GM06990 (cell line): ENCODE results near the gene PTPN14.

Experiments
- DNase-seq: peaks from one replicate; pipeline ENCODE4 v3.0.0-alpha.2; 2011; ENCODE audit not compliant: insufficient read length; ENCODE audit errors: extremely low read depth
- H3K27me3 ChIP-seq: replicated peaks from 2 replicates; pipeline ENCODE4 v1.6.0; 2011; ENCODE audit warnings: low read length; ENCODE audit not compliant: control insufficient read depth, insufficient read depth
- H3K36me3 ChIP-seq: 2 replicates; pipeline ENCODE4 v1.5.1; 2011; ENCODE audit warnings: low read length; ENCODE audit not compliant: control insufficient read depth, insufficient read depth
- H3K4me3 ChIP-seq: replicated peaks from 2 replicates; pipeline ENCODE4 v1.5.1; 2011; ENCODE audit warnings: low read depth, mild to moderate bottlenecking, control low read depth, low read length
- CTCF ChIP-seq: IDR thresholded peaks from 2 replicates; pipeline ENCODE4 v1.5.1; 2011; ENCODE audit warnings: low read length, control low read depth, mild to moderate bottlenecking, inconsistent platforms; ENCODE audit not compliant: insufficient read depth, poor library complexity, severe bottlenecking

Gene PTPN14

GRCh38 chr1:214418391-214418790 lies 133.0 kb downstream of the PTPN14 start:
- no peaks in the 10 kb centered on the region for H3K36me3 ChIP-seq
- no peaks in the 10 kb centered on the region for H3K27me3 ChIP-seq
- H3K4me3 ChIP-seq, result no peak overlapping the region
- no peak for DNase-seq
- TF ChIP-seq CTCF, result no peak

- Histone ChIP-seq H3K36me3 (no peaks in the 10 kb centered on the region), H3K27me3 (no peaks in the 10 kb centered on the region), H3K4me3 (no peak overlapping the region)
- TF ChIP-seq CTCF, result no peak
- DNase-seq, result no peak
These were observed 133.7 kb downstream of the PTPN14 start for GRCh38 chr1:214417545-214418210.

- Histone ChIP-seq H3K27me3 (no peaks in the 10 kb centered on the region), H3K4me3 (no peak overlapping the region), H3K36me3 (no peaks in the 10 kb centered on the region)
- no peak for DNase-seq
- no peak for TF ChIP-seq CTCF
These were observed 134.5 kb downstream of the PTPN14 start for GRCh38 chr1:214416858-214417257.

GRCh38 chr1:214416417-214416816 lies 135.0 kb downstream of the PTPN14 start:
- no peak for DNase-seq
- H3K4me3 ChIP-seq, result no peak overlapping the region
- no peaks in the 10 kb centered on the region for H3K27me3 ChIP-seq
- no peaks in the 10 kb centered on the region for H3K36me3 ChIP-seq
- no peak for TF ChIP-seq CTCF

GRCh38 chr1:214415131-214415530 lies 136.3 kb downstream of the PTPN14 start:
- no peak for TF ChIP-seq CTCF
- no peak for DNase-seq
- no peaks in the 10 kb centered on the region for H3K36me3 ChIP-seq
- no peak overlapping the region for H3K4me3 ChIP-seq
- no peaks in the 10 kb centered on the region for H3K27me3 ChIP-seq

GRCh38 chr1:214414691-214415090 lies 136.7 kb downstream of the PTPN14 start:
- Histone ChIP-seq H3K27me3 (no peaks in the 10 kb centered on the region), H3K4me3 (no peak overlapping the region), H3K36me3 (no peaks in the 10 kb centered on the region)
- no peak for TF ChIP-seq CTCF
- DNase-seq, result no peak
